ENCODE measurements around the gene IL17RD. TPM values are rescaled to one million over a fixed set of nuclear protein-coding genes. Genes with fewer than 3 reads are reported as not detected.

Gene IL17RD
- polyA plus RNA-seq, 1 experiment: 1.4 TPM

- ChIA-PET POLR2A (no interaction called here), CTCF (interaction anchor here (1.8 kb wide), 1 partner anchor 14 kb away, joined by 7 read pairs; no protein-coding TSS in a partner anchor)
- Histone ChIP-seq H3K9me3 (ENCODE audit: control insufficient read depth, insufficient read depth, low read length) (no peaks in the 10 kb centered on the region), H3K27me3 (ENCODE audit: control insufficient read depth, insufficient read depth, low read length) (peaks cover 12% of the 10 kb centered on the region), H3K4me3 (ENCODE audit: low read depth, low read length) (no peak overlapping the region), H3K27ac (ENCODE audit: low read depth, low read length) (no peak overlapping the region)
- DNase-seq (ENCODE audit: low read depth, low spot score): no peak
- no peak for TF ChIP-seq CTCF (IDR thresholded peaks at IDR 0.05; ENCODE audit: low read depth, low read length)
Measured at GRCh38 chr3:57184526-57184925, 19.4 kb upstream of the IL17RD start.

- Histone ChIP-seq H3K9me3 (ENCODE audit: control insufficient read depth, insufficient read depth, low read length) (no peaks in the 10 kb centered on the region), H3K27ac (ENCODE audit: low read depth, low read length) (no peak overlapping the region), H3K27me3 (ENCODE audit: control insufficient read depth, insufficient read depth, low read length) (peaks cover 10% of the 10 kb centered on the region), H3K4me3 (ENCODE audit: low read depth, low read length) (no peak overlapping the region)
- peak; percentile 50 for TF ChIP-seq CTCF (IDR thresholded peaks at IDR 0.05; ENCODE audit: low read depth, low read length)
- ChIA-PET POLR2A (no interaction called here), CTCF (interaction anchor here (1.0 to 1.8 kb wide), 4 partner anchors 10 to 673 kb away, joined by 3 to 10 read pairs (median 4); no protein-coding TSS in a partner anchor)
- DNase-seq (ENCODE audit: low read depth, low spot score): peak; percentile 8
Measured at GRCh38 chr3:57179580-57180410, 14.6 kb upstream of the IL17RD start.

GRCh38 chr3:57176045-57176444 is 10.9 kb upstream of the IL17RD start:
- no peak for TF ChIP-seq CTCF (IDR thresholded peaks at IDR 0.05; ENCODE audit: low read depth, low read length)
- Histone ChIP-seq H3K9me3 (ENCODE audit: control insufficient read depth, insufficient read depth, low read length) (no peaks in the 10 kb centered on the region), H3K4me3 (ENCODE audit: low read depth, low read length) (no peak overlapping the region), H3K27me3 (ENCODE audit: control insufficient read depth, insufficient read depth, low read length) (peaks cover 11% of the 10 kb centered on the region), H3K27ac (ENCODE audit: low read depth, low read length) (no peak overlapping the region)
- CTCF ChIA-PET: no interaction called here
- no peak for DNase-seq (ENCODE audit: low read depth, low spot score)
- POLR2A ChIA-PET: no interaction called here

GRCh38 chr3:57173687-57174086 is 8.5 kb upstream of the IL17RD start:
- ChIA-PET POLR2A (no interaction called here), CTCF (no interaction called here)
- Histone ChIP-seq H3K27me3 (ENCODE audit: control insufficient read depth, insufficient read depth, low read length) (peaks cover 18% of the 10 kb centered on the region), H3K4me3 (ENCODE audit: low read depth, low read length) (no peak overlapping the region), H3K9me3 (ENCODE audit: control insufficient read depth, insufficient read depth, low read length) (no peaks in the 10 kb centered on the region), H3K27ac (ENCODE audit: low read depth, low read length) (no peak overlapping the region)
- no peak for DNase-seq (ENCODE audit: low read depth, low spot score)
- no peak for TF ChIP-seq CTCF (IDR thresholded peaks at IDR 0.05; ENCODE audit: low read depth, low read length)

- TF ChIP-seq CTCF (IDR thresholded peaks at IDR 0.05; ENCODE audit: low read depth, low read length): no peak
- H3K27me3 ChIP-seq (ENCODE audit: control insufficient read depth, insufficient read depth, low read length): peaks cover 23% of the 10 kb centered on the region
- H3K9me3 ChIP-seq (ENCODE audit: control insufficient read depth, insufficient read depth, low read length): no peaks in the 10 kb centered on the region
- ChIA-PET POLR2A (no interaction called here), CTCF (interaction anchor here (0.5 to 3.2 kb wide), 32 partner anchors 8 to 704 kb away, joined by 3 to 27 read pairs (median 4); partner anchors contain the start of gene PDE12)
- DNase-seq (ENCODE audit: low read depth, low spot score): no peak
- H3K27ac ChIP-seq (ENCODE audit: low read depth, low read length): no peak overlapping the region
- H3K4me3 ChIP-seq (ENCODE audit: low read depth, low read length): no peak overlapping the region
Measured at GRCh38 chr3:57170946-57171345, 5.8 kb upstream of the IL17RD start.

Measured in AG04450 (cell line).